Mucosa of stomach (tissue), 1 donor: ENCODE measurements around the gene SIGLEC5.
"Not testable (repeated sequence)": the region's sequence is repeated elsewhere in the genome, so short reads cannot be mapped to it uniquely, and the experiment has no call there.

Source experiments
- H3K27me3 ChIP-seq: one replicate; pipeline ENCODE4 v1.7.0; 2013; ENCODE audit warnings: mild to moderate bottlenecking, low read length; ENCODE audit not compliant: control insufficient read depth, insufficient read depth
- H3K36me3 ChIP-seq: one replicate; pipeline ENCODE4 v1.7.0; 2013; ENCODE audit warnings: low read length; ENCODE audit not compliant: control insufficient read depth, insufficient read depth
- H3K4me1 ChIP-seq: one replicate; pipeline ENCODE4 v1.7.0; 2013; ENCODE audit warnings: mild to moderate bottlenecking, low read length; ENCODE audit not compliant: control insufficient read depth, insufficient read depth
- H3K4me3 ChIP-seq: one replicate; pipeline ENCODE4 v1.7.0; 2013; ENCODE audit warnings: low read length
- H3K9ac ChIP-seq: one replicate; pipeline ENCODE4 v1.7.0; 2013; ENCODE audit warnings: mild to moderate bottlenecking, low read length, moderate library complexity
- H3K9me3 ChIP-seq: one replicate; pipeline ENCODE4 v1.7.0; 2013; ENCODE audit warnings: mild to moderate bottlenecking, low read length, moderate library complexity; ENCODE audit not compliant: control insufficient read depth
- donor health status: Pancreatic carcinoma.

Gene SIGLEC5

DNA sequence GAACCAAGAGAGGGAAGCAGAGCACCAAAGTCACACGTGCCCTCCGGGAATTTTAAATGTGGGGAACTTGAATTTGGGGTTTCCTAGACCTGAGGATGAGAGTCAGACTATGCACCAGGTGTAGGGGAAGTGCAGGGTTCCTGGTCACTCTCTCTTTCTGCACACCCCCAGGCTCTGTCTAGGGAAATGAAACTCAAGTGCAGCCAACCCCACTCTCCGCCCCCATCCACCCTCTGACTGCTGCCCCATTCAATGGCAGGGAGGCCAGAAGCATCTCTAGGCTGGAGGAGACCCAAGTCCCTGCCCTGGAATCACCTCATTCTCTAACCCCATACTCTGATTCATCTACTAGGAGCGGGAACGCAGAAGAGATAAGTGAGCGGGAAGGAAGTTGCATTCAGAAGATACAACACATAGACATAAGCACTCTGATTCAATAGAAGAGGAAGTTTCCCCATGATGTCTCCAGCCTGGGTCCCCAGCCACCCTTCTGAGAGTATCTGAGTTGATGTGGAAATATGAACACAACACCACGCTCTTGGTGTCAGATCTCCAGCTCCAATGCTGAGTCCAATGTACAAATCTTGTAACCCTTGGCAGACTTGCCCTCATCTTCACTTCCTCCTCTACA lies 21.1 kb upstream of the SIGLEC5 start:
- no peaks in the 10 kb centered on the region for H3K27me3 ChIP-seq
- H3K9ac ChIP-seq: no peak overlapping the region
- H3K9me3 ChIP-seq: no peaks in the 10 kb centered on the region
- H3K4me1 ChIP-seq: no peaks in the 10 kb centered on the region
- no peaks in the 10 kb centered on the region for H3K36me3 ChIP-seq
- no peak overlapping the region for H3K4me3 ChIP-seq

- no peaks in the 10 kb centered on the region for H3K27me3 ChIP-seq
- H3K36me3 ChIP-seq: no peaks in the 10 kb centered on the region
- no peaks in the 10 kb centered on the region for H3K9me3 ChIP-seq
- no peaks in the 10 kb centered on the region for H3K4me1 ChIP-seq
- no peak overlapping the region for H3K4me3 ChIP-seq
- H3K9ac ChIP-seq: no peak overlapping the region
Observed at GRCh38 chr19:51647318-51647717, 17.1 kb upstream of the SIGLEC5 start.

- not testable (repeated sequence) for H3K27me3 ChIP-seq, H3K36me3 ChIP-seq, H3K4me3 ChIP-seq, H3K9ac ChIP-seq, H3K9me3 ChIP-seq, H3K4me1 ChIP-seq
Observed at GRCh38 chr19:51646730-51647129, 16.5 kb upstream of the SIGLEC5 start, which contains the start of gene SIGLEC14. TSS of gene SIGLEC14 (minus strand) at chr19:51646825. CDS start at chr19:51646759, 66 bp downstream.

DNA sequence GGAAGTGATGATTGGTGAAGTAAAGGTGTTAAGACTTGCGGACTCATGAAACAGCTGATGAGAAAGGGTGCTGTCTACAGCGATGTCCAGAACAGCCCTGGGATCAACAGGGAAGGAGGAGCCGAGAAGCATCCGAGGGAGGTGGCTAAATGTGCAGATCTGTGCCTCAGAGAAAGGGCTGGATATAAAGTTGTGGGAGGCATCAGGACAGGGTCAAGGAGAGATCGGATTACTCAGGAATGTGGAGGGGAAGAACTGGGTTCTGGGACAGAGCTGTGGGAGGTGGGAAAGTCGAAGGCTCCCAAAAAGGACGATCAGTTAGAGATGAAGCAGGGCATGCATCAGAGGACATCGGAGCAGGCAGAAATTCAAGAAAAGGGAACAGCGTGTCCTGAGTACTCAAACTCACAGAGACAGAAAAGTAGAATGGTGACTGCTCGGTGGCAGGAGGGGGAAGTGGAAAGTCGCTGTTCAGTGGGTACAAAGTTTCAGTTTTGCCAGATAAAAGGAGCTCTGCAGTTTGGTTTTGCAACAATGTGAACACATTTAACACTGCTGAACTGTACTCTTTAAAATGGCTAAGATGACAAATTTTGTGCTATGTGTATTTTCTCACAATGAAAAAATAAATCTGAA lies 14.6 kb upstream of the SIGLEC5 start:
- H3K9ac ChIP-seq: no peak overlapping the region
- no peak overlapping the region for H3K4me3 ChIP-seq

DNA sequence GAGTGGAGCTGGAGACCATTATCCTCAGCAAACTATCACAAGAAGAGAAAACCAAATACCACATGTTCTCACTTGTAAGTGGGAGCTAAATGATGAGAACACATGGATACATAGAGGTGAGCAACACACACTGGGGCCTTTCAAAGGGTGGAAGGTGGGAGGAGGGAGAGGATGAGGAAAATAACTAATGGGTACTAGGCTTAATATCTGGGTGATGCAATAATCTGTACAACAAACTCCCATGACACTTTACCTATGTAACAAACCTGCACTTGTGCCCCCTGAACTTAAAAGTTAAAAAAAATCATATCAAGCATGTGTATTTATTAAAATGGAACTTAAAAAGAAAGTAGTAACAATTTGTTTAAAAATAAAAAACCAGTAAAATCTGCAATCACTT lies 11.4 kb upstream of the SIGLEC5 start:
- Histone ChIP-seq H3K4me3 (no peak overlapping the region), H3K9me3 (no peaks in the 10 kb centered on the region), H3K4me1 (no peaks in the 10 kb centered on the region), H3K27me3 (no peaks in the 10 kb centered on the region), H3K9ac (no peak overlapping the region), H3K36me3 (no peaks in the 10 kb centered on the region)

More for the DNA sequence above, 14.6 kb upstream of the SIGLEC5 start:
- H3K27me3 ChIP-seq: no peaks in the 10 kb centered on the region
- H3K9me3 ChIP-seq: no peaks in the 10 kb centered on the region
- H3K36me3 ChIP-seq: no peaks in the 10 kb centered on the region
- no peaks in the 10 kb centered on the region for H3K4me1 ChIP-seq

GRCh38 chr19:51640386-51640785 lies 10.2 kb upstream of the SIGLEC5 start:
- no peak overlapping the region for H3K4me3 ChIP-seq
- no peaks in the 10 kb centered on the region for H3K36me3 ChIP-seq
- H3K9ac ChIP-seq: no peak overlapping the region
- no peaks in the 10 kb centered on the region for H3K27me3 ChIP-seq
- H3K4me1 ChIP-seq: no peaks in the 10 kb centered on the region
- no peaks in the 10 kb centered on the region for H3K9me3 ChIP-seq

DNA sequence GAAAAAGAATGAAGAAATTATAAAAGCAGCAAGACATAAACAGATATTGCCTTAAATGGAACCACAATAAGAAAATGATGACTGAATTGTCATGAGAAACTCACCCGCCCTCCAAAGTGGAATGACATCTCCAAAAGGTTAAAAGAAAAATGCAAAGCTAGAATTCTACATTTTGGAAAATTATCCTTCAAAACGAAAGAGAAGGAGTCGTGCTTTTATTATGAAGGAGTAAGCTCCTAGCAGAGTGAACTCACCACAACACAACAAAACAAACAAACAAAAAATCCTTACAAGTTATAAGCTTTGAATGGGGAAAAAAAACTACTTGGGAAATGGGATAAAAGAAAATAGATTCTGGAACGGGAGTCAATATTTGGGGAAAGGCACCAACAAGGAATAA lies 9.7 kb upstream of the SIGLEC5 start:
- no peaks in the 10 kb centered on the region for H3K9me3 ChIP-seq
- H3K27me3 ChIP-seq: no peaks in the 10 kb centered on the region
- H3K36me3 ChIP-seq: no peaks in the 10 kb centered on the region
- H3K4me1 ChIP-seq: no peaks in the 10 kb centered on the region
- no peak overlapping the region for H3K9ac ChIP-seq
- no peak overlapping the region for H3K4me3 ChIP-seq

DNA sequence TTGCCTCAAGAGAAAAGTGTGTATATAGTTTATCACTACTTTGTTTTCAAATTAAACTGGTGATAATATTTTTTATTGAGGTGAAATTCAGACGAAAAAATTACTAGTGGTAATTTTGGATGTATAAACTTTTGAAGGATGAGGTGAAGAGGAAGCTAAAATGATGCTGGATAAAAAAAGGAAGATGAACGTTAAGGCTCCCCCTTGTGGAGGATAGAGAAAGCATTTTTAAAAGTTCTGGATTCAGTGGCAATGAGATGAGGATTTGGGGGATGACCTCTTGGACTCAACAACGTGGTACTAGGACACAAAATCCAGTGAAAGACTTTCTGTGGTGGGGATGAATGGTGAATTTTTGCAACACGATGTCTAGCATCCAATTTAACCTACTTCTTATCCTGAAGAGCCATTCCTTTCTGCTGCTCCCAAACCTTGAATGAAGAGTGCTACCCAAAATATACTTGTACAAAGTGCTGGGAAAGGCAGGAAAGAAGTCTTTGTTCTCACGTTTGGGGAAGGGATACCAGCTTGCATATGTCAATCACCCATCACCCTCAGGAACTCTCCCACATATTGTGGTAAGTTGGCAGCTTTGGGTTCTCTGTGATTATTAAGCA lies 7.3 kb upstream of the SIGLEC5 start:
- Histone ChIP-seq H3K9ac (no peak overlapping the region), H3K9me3 (no peaks in the 10 kb centered on the region), H3K36me3 (no peaks in the 10 kb centered on the region), H3K27me3 (no peaks in the 10 kb centered on the region), H3K4me3 (no peak overlapping the region), H3K4me1 (no peaks in the 10 kb centered on the region)

DNA sequence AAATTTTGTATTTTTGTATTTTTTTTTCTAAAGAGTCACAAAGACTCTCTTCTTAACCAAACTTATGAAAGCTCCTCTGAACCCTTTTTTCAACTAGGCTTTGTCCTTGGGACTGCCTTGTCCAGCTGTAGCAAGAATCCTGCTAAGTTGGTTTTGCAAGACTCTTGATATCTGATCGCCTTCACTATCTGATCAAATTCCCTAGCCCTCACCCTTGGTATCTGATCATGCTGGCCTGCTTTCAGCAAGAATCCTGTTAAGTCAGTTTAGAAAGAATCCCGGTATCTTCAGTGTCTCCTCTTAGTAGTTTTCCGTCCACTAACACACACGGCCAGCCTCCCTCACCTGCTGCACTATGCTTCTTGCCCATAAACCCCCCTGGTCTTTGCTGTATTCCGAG lies 1.9 kb upstream of the SIGLEC5 start:
- no peak overlapping the region for H3K9ac ChIP-seq
- no peak overlapping the region for H3K4me3 ChIP-seq
- H3K9me3 ChIP-seq: no peaks in the 10 kb centered on the region
- no peaks in the 10 kb centered on the region for H3K36me3 ChIP-seq
- no peaks in the 10 kb centered on the region for H3K4me1 ChIP-seq
- peaks cover 3% of the 10 kb centered on the region for H3K27me3 ChIP-seq

DNA sequence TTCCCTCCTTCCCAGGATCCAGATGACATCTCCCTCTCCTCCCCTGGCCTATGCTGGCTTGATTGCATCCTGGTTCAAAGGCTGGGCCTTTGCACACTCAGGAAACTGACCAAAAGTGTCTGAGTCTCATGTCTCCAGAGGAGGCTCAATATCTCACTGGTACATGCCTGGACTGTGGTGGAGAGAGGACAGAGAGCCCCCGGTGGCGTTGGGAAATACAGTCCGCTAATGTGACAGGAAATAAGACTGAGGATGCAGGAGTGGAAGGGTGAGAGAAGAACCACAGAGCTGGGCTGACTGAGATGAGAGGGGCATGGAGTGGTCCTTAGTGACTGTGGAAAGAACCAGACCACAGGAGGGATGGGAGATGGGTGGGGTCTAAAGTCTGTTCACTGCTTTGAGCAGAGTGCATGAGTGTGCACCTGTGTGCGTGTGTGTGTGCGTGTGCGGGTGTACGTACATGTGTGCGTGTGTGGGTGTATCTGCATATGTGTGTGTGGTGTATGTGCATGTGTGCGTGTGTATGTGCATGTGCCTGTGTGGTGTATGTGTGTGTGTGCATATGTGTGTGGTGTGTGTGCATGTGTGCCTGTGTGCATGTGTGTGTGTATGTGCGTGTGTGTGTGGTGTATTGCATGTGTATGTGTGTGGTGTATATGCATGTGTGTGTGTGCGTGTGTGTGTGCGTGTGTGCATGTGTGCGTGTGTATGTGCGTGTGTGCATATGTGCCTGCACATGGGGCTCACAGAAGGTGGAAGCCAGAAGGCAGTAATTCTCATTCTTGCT lies 1.9 kb downstream of the SIGLEC5 start:
- Histone ChIP-seq H3K9me3 (no peaks in the 10 kb centered on the region), H3K9ac (no peak overlapping the region), H3K4me1 (no peaks in the 10 kb centered on the region), H3K36me3 (no peaks in the 10 kb centered on the region), H3K4me3 (no peak overlapping the region), H3K27me3 (peaks cover 3% of the 10 kb centered on the region)

GRCh38 chr19:51627491-51628138 lies 2.6 kb downstream of the SIGLEC5 start:
- no peak overlapping the region for H3K9ac ChIP-seq
- H3K4me3 ChIP-seq: no peak overlapping the region
- peaks cover 3% of the 10 kb centered on the region for H3K27me3 ChIP-seq
- H3K4me1 ChIP-seq: no peaks in the 10 kb centered on the region
- H3K9me3 ChIP-seq: no peaks in the 10 kb centered on the region
- no peaks in the 10 kb centered on the region for H3K36me3 ChIP-seq
